Ovary (tissue), 3 donors: ENCODE data around the gene NIN.

Source experiments
- EP300 ChIP-seq: sonication (generic); formaldehyde crosslinking; IDR thresholded peaks from one replicate; pipeline ENCODE4 v1.6.1; 2017; ENCODE audit warnings: antibody characterized with exemption
- POLR2A ChIP-seq: fragments of 450-650 bp; IDR thresholded peaks from one replicate; pipeline ENCODE4 v1.6.1; 2017; ENCODE audit warnings: antibody characterized with exemption, mild to moderate bottlenecking, moderate library complexity
- TF ChIP-seq, protein P1 (sequence below), 3 donors: fragments of 450-650 bp in 2 of 3; fragments of 200-600 bp in 1 of 3; IDR thresholded peaks; one replicate each; pipeline versions ENCODE4 v1.5.1 to v1.8.0; 2016 to 2022; ENCODE audit warnings: antibody characterized with exemption in 3 of 3, mild to moderate bottlenecking in 1 of 3
- donor health status: DM: no; HTN: no; CAD: no.

DNA sequence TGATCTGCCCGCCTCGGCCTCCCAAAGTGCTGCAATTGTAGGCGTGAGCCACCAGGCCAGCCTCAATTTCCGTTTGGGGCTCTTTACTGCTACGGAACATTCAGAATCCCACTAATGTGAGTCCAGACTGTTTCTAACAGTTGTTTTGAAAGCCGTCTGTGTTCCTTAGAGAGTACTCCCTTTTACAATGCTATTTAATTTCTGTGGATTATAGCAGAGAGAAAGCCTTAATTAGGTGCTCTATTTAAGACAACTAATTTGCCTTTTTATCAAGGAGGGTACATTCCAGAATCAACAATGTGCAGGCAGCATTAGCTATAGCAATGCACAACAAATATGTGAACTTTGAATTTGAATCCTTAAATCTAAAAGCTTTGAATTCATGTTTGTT lies 160.1 kb downstream of the NIN start:
- TF ChIP-seq, protein P1, sequence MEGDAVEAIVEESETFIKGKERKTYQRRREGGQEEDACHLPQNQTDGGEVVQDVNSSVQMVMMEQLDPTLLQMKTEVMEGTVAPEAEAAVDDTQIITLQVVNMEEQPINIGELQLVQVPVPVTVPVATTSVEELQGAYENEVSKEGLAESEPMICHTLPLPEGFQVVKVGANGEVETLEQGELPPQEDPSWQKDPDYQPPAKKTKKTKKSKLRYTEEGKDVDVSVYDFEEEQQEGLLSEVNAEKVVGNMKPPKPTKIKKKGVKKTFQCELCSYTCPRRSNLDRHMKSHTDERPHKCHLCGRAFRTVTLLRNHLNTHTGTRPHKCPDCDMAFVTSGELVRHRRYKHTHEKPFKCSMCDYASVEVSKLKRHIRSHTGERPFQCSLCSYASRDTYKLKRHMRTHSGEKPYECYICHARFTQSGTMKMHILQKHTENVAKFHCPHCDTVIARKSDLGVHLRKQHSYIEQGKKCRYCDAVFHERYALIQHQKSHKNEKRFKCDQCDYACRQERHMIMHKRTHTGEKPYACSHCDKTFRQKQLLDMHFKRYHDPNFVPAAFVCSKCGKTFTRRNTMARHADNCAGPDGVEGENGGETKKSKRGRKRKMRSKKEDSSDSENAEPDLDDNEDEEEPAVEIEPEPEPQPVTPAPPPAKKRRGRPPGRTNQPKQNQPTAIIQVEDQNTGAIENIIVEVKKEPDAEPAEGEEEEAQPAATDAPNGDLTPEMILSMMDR (IDR thresholded peaks at IDR 0.05), result no peak
- TF ChIP-seq POLR2A (no peak), EP300 (no peak)
